HG03025 (cell line): Measurements from ENCODE around the gene RPP38.

Experiments used
- ATAC-seq: cut with Tn5 transposase; IDR thresholded peaks from one replicate; pipeline ENCODE4 v1.9.1; 2021; ENCODE audit warnings: mild to moderate bottlenecking, moderate library complexity; ENCODE audit not compliant: unreplicated experiment, low FRiP score

Gene RPP38

GRCh38 chr10:15149042-15149771, 52.1 kb downstream of the RPP38 start:
- ATAC-seq, result no peak

GRCh38 chr10:15150563-15150962, 53.4 kb downstream of the RPP38 start:
- no peak for ATAC-seq

DNA sequence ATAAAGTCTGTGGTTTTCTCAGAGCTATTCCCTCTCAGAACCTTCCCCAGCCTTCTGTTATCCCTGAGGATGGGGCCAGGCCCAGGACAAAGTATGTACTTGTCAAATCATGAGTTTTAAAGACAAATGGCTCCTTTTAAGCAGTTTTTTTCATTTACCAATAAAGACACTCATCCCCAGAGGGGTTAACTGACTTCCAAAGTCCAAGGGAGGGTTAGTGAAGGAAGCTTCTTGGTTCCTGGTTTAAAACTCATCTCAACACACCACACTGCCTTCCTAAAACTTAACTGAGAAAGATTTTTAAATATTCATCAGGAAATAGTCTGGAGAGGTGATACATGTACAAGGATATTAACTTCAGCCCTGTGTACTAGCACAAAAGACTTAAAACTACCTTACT, 55.4 kb downstream of the RPP38 start:
- no peak for ATAC-seq
